ELF-1 (cell line): Measurements from ENCODE around the gene TFCP2L1.

Experiments
- DNase-seq: peaks from one replicate; pipeline ENCODE4 v3.0.0-alpha.2; 2016; ENCODE audit warnings: low read depth, low spot score

The TFCP2L1 gene

GRCh38 chr2:121196849-121197155 lies 88.2 kb downstream of the TFCP2L1 start:
- DNase-seq, result no peak

- no peak for DNase-seq
Observed at GRCh38 chr2:121196132-121196848, 88.7 kb downstream of the TFCP2L1 start.

- DNase-seq, result no peak
Observed at GRCh38 chr2:121195036-121195435, 90.0 kb downstream of the TFCP2L1 start.

- DNase-seq, result no peak
Observed at GRCh38 chr2:121194626-121195025, 90.4 kb downstream of the TFCP2L1 start.

GRCh38 chr2:121193185-121193584 lies 91.8 kb downstream of the TFCP2L1 start:
- no peak for DNase-seq

GRCh38 chr2:121192576-121192975 lies 92.4 kb downstream of the TFCP2L1 start:
- DNase-seq, result no peak

- no peak for DNase-seq
Observed at GRCh38 chr2:121191191-121192170, 93.5 kb downstream of the TFCP2L1 start.

- DNase-seq, result no peak
Observed at GRCh38 chr2:121189661-121190381, 95.2 kb downstream of the TFCP2L1 start.

GRCh38 chr2:121189011-121189410 lies 96.0 kb downstream of the TFCP2L1 start:
- DNase-seq, result no peak

GRCh38 chr2:121187982-121188411 lies 97.0 kb downstream of the TFCP2L1 start:
- DNase-seq, result no peak

GRCh38 chr2:121187351-121187981 lies 97.5 kb downstream of the TFCP2L1 start:
- DNase-seq, result no peak

GRCh38 chr2:121186261-121186660 lies 98.7 kb downstream of the TFCP2L1 start:
- DNase-seq, result no peak

- DNase-seq, result peak; percentile 17
Observed at GRCh38 chr2:121185571-121186074, 99.4 kb downstream of the TFCP2L1 start.

GRCh38 chr2:121185111-121185510 lies 99.9 kb downstream of the TFCP2L1 start:
- DNase-seq, result no peak

- no peak for DNase-seq
Observed at GRCh38 chr2:121184248-121184862, 100.6 kb downstream of the TFCP2L1 start.

- DNase-seq, result no peak
Observed at GRCh38 chr2:121182520-121182919, 102.5 kb downstream of the TFCP2L1 start.

GRCh38 chr2:121179467-121179866 lies 105.5 kb downstream of the TFCP2L1 start:
- DNase-seq, result no peak

GRCh38 chr2:121178730-121179129 lies 106.3 kb downstream of the TFCP2L1 start:
- no peak for DNase-seq

GRCh38 chr2:121177896-121178295 lies 107.1 kb downstream of the TFCP2L1 start:
- DNase-seq, result no peak

- no peak for DNase-seq
Observed at GRCh38 chr2:121175326-121175725, 109.7 kb downstream of the TFCP2L1 start.

GRCh38 chr2:121173806-121174205 lies 111.2 kb downstream of the TFCP2L1 start:
- no peak for DNase-seq
